ENCODE data around the gene CALY. TPM values are rescaled to one million over a fixed set of nuclear protein-coding genes. Genes with fewer than 3 reads are reported as not detected.

The CALY gene
- total RNA-seq, 1 experiment from 2014 or later, result not detected

DNA sequence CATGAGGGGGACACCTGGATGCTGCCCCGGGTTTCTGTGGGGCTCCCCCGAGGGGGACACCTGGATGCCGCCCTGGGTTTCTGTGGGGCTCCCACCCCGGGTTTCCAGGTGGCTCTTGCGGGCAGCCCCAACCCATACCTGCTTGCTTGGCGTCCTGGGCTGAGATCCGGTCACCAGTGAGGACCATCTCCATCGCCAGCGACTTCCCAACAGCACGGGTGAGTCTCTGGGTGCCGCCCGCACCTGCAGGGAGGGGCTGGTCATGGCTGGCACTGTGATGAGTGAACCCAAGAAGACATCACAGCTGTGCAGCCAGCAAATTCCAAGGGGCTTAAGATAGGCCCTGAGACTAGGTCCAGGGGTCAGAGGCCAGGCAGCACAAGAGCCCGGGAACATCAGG lies 30.1 kb upstream of the CALY start:
- no peak for DNase-seq (ENCODE audit: low read depth)

DNA sequence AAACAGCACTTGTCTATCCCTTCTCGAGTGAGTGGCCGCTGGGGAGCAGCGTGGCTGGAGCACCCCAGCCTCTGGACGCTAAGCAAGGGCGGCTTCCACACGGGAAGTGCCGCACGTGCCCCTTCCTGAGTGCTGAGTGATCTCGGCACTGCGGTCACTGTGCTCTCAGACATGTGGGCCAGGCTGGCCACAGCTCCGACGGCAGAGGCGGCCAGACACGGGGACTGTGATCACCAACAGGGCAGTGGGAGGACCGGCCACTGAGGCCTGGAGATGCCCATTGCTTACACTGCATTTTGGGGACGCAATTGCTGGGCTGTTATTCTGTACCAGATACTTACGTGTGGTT lies 29.4 kb upstream of the CALY start:
- DNase-seq (ENCODE audit: low read depth), result no peak

DNA sequence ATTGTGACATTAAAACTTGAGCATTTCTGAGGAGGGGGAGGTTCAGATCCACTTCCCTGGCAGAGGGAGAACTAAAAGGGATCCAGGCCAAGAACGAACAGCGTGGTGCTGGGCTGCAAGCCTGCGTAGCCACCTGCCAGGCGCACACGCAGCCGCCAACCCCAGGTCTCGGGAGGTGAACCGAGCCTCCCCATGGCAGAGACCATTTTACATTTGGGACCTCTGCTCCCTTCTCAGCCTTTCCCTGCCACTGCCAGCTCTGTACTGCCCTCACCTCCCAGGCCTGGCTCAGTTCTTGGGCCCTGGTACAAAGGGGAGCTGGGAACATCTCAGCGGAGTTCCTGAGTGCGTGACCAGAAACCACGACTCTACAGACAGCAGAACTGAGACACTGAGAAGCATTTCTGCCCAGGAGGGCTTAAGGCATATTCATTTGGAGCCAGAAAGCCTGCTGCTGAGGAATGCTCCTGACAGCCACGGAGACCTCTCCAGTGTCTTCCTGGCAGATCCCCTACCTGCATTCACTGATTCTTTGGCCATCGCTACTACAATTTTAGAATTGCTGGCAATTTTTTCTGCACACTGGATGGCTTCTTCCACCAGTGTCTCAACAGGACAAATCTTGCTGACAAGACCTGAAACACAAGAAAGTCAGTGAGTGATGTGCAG lies 28.9 kb upstream of the CALY start:
- DNase-seq (ENCODE audit: low read depth), result no peak

DNA sequence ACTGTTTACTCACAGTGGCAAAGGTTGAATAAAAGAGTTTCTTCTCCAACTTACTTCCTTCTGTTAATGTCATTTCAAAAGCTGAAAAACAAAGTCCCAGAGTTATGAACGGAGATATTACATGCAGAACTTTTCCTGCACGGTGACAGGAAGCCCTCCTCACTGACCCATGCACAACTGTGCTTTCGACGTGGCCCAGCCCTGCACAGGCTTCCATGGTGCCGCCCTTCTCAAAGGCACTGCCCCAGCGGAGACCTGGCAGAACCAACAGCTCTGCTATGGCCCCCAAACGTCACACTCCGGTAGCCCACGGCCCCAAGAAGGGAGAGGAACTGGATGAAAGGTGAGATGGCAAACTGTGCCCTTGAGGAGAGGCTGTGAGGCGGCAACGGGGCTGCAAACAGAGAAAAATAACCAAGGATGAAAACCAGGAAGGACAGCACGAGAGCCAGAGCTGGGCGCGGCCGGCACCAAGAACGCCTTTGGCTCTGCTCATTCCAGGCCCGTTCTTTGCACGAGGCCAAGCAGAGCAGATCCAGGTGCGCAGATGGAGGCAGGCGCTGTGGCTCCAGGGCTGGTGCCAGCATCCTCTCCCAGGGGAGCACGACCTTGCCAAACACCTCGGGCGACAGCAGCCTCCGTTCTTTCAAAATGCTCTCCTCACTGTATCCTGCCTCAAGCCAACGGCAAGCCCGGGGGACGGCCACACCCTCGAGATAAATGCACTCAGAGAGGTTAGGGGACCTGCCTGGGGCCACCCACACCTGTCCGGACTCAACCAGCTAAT lies 28.1 kb upstream of the CALY start:
- DNase-seq (ENCODE audit: low read depth), result no peak

DNA sequence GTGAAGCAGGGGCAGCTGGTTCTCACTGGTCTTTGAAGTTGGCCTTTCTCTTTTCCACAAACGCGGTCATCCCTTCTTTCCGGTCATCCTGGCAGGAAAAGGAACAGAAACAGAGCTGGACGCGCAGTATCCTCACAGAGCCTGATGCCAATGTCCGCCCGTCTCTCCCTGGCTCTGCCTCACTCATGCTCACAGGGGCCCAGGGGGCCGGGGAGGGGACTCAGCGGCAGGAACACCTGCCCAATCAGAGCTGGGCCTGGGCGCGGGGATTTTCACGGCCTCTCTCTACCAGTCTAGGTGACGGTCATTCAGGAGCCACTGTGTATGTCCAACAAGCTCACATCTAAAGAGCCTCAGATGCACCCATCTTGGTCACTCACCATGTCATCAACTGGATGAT lies 26.1 kb upstream of the CALY start:
- no peak for DNase-seq (ENCODE audit: low read depth)

DNA sequence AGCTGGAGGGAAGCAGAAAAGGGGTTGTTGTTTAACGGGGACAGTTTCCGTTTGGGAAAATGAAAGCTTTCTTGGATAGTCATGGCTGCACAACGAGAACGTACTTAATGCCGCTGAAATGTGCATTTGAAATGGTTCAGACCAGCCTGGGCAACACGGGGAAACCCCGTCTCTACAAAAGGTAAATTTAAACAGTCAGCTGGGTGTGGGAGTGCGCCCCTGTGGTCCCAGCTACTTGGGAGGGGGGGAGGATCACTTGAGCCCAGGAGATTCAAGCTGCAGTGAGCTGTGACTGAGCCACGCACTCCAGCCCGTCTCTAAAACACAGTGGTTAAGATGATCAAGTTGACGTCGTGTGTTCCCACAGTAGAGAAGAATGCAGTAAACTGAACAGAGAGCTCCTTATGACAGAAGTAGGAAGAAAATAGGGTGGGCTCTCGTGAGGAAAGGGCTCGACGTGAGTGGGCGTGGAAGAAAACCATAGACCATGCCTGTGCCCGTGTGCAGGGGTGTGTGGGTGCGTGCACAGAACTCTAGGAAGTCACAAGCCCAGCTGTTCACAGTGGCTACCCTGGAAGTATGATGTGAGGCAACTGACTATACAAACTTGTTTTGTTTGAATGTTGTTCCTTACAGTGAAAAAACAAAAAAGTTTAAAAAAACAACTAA lies 25.2 kb upstream of the CALY start:
- DNase-seq (ENCODE audit: low read depth), result no peak

DNA sequence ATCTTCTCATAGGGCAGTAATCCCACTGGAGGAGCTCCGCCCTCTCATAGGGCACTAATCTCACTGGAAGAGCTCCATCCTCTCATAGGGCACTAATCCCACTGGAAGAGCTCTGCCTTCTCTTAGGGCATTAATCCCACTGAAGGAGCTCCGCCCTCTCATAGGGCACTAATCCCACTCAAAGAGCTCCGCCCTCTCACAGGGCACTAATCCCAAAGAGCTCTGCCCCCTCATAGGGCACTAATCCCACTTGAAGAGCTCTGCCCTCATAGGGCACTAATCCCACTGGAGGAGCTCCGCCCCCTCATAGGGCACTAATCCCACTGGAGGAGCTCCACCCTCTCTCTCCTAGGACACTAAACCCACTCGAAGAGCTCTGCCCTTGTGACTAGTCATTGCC lies 24.5 kb upstream of the CALY start:
- DNase-seq (ENCODE audit: low read depth), result no peak

DNA sequence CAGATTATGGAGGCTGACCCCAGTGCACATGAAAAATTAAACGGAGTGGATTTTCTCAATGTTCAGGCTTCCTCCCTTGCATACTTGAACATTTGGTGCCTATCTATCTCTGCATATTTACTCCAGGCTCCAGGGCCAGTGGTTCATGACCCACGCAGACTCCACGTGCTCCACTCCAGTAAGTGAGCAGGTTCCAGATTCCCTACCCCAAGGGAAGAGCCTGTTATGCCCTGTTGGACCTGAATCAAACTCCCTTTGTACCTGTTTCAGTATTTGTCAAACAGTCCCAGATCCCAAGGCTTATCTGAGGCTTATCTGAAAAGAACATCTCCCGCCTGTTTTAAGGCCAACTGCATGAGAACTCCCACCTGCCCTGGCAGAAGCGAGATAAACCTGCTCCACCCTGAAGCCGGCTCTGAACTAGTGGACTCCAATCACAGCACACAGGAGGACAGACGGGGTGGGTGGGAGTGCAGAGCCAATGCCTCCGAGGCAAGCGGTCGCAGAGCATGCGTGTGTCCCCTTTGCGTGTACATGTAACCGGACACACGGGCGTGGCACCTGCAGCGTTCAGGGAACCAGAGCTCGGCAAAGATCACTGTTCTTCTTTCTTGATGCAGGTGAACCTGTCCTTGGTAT lies 23.4 kb upstream of the CALY start:
- no peak for DNase-seq (ENCODE audit: low read depth)

DNA sequence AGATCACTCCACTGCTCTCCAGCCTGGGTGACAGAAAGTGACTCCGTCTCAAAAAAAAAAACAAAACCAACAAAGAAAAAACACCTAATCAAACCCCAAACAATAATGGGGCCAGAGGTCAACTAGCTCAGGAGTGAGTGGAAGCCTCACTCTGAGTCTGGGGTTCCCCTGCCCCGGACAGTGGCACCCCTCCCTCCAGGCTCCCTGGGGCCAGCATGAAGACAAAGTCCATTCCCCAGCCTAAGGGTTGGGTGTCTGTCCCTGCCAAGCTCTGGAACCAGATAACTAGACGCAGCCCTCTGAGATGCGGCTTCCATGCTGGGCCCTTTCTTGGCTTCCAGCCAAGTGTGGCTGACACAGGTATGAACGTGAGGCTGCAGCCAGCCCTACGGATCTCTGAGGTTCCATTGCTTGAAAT lies 22.9 kb upstream of the CALY start:
- DNase-seq (ENCODE audit: low read depth), result no peak

DNA sequence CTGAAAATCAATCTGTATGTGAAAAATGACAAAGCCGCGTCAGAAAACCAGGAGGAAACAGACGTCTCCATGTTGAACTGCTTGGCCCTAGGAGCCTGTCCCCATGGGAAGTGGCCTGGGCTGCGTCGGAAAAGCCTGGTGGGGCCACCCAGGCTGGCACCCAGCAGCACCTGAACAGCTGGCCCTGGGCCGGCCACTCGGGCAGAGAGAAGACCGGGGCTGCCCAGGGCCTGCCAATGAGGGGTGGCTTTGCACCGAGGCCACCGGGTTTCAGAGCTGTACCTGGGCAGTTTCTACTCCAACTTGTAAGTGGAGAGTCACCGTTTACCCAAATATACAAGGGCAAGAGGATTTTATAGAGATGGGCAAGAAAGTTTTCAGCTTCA lies 22.2 kb upstream of the CALY start:
- DNase-seq (ENCODE audit: low read depth), result no peak

DNA sequence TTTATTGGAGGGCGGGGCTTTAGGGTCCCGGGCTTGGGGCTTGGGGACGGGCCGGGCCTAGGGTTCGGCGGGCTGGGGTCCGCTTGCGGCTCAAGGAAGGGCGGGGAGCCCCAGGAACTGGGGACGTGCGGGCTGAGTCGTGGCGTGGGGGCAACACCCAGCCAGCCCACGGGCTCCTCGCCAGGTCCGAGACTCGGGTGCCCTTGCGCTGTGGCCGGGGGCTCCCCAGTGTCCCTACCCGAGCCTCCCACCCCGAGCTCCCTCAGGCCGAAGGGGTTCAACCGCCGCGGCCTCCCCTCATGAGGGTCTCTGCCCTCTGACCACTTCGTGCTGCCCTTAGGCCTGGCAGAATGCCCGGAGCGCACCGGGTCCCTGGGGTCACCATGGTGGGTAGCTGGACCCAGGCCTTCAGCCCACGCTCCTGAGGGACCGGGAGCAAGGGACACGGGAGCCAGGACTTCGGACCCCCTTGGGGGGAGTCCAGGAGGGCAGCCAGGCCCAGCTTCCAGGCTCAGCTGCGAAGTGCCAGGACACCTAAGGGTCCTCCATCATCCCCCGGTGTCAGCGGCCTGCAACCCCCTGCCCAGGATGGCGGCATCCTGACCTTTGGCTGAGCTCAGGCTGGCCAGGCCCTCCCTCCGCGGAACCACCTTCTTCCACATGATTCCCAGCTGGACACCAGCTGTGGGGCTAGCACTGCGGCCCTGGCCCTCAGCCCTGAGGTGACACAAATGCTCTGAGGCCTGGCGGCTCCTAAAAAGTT lies 21.6 kb upstream of the CALY start:
- DNase-seq (ENCODE audit: low read depth), result no peak

DNA sequence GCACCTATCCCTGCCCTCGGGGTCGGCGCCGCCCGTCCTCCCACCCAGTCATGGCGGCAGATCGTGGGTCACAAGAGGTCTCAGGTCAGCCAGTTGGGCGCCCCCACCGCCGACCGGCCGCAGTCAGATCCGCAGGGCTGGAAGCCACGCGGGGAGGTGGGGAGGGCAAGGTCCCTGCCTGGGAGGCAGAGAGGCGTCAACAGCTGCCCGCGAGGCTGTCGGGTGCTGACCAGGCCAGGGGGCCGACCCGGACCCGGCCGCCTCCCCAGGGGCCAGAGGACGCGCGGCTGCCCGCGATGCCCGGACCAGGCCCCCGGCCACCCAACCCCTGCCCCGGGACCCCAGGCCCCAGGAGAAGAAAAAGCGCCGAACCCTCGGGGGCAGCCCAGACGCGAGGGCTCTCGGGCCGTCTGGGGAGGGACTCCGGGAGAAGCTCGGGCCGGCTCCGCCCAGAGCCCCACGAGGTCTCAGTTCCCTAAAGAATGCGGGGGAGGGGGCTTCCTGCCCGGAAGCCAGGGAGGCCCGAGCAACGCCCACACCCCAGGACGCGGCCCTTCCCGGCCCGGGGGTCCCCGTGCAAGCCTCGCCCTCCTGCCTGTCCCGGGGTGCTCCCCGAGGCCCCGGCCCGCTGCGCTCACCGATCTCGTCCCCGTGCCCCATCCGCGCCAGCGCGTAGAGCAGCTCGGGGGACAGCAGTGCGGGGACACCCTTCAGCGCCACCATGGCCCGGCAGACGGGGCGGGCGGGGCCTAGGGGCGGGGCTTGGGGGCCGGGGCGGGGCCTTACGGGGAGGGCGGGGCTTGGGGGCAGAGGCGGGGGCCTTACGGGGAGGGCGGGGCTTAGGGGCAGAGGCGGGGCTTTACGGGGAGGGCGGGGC lies 20.8 kb upstream of the CALY start, which contains the start of gene FUOM:
Gene FUOM (minus strand): TSS at position 735 of the 877 bp plus-strand sequence. CDS start 12 bp downstream, at position 723.
- no peak for DNase-seq (ENCODE audit: low read depth)

DNA sequence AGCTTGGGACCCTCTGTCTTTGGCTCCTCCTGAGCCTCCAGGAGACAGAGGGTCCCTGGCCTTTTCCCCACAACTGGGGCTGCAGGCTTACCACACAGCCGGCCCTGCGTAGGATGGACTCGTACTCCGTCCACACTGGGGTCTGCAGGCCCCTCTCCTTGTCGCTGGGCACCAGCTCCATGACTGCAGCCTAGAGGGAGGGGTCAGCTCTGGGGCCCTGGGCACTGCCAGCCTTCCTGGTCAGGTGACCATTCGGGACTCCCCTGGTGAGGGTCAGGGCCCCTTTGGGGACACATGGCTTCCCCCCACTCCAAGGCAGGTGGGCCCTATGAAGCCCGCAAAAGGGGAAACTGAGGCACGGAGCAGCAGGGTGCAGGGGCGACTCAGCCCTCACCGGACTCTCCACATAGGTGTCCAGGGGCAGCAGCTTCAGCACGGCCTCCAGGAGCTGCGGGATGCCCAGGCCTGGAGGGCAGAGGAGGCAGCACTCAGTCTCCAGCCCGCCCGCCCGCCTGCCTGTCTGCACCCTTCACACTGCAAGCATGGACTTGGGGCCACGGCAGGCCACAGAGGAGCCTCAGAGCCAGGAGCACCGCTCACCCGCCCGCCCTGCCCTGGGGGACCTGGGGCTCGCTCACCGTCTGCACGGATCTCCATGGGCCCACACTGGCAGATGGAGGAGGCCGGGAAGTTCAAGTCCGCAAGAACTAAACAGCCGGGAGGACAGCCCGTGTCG lies 20.0 kb upstream of the CALY start:
- no peak for DNase-seq (ENCODE audit: low read depth)

DNA sequence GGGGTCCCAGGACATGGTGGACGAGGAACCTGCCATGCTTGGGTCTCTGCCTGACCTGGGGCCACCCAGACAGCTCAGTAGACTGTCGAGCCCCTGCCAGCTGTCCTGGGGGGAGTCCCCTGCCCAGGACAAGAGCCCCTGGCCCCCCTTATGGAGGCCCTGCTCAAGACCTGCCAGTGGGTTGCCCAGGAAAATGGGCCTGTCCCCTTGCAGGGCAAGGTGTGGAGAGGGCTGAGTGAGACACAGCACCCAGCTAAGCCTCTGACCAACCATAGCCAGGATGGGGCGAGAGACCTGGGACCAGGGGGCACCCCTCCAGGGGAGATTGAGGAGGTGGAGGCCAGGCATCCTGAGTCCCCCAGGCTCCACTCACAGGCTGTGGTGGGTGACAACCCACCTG lies 19.3 kb upstream of the CALY start:
- DNase-seq (ENCODE audit: low read depth), result no peak

DNA sequence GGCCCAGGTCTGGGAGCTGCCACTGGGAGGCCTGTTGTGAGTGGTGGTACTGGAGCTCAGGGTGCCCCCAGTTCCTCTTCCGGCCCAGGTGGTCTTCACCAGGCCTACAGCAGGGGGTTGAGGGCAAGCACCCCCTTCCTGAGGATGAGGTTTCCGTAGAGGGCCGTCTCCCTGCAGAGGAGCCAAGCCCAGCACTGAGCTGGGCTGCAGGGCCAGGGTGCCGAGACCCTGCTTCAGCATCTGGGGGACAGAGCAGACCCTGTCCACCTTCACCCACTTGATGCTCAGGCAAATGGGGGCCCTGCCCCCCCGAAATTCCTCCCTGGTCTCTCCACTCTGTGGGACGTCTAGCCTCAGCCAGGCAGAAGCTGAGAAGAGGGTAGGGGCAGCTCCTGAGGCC lies 18.6 kb upstream of the CALY start:
- DNase-seq (ENCODE audit: low read depth), result no peak

DNA sequence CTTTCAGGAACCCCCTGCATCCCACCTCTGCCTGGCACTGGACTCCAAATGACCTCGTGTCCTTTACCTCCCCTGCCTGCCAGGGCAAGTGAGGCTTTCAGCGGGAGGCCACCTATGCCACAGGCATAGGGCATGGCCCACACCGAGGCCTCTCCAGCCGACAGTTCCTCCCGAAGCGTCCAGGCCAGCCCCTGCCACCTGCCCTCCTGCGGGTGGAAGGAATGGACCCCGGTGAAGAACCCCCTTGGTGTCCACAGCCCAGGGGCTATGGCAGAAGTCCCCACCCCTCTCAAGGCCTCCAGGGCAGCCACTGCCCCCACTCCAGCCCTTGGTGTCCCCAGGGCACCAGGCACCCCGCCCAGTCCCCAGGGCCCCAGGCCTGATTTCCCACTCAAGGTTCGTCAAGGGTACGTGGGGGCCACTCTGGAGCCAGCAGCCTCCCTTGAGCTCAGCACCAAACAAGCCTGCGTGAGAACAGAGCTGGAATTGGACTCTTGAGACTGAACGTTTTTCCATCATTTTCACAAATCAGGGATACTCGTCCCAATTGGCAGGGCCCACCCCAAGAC lies 18.1 kb upstream of the CALY start:
- no peak for DNase-seq (ENCODE audit: low read depth)

DNA sequence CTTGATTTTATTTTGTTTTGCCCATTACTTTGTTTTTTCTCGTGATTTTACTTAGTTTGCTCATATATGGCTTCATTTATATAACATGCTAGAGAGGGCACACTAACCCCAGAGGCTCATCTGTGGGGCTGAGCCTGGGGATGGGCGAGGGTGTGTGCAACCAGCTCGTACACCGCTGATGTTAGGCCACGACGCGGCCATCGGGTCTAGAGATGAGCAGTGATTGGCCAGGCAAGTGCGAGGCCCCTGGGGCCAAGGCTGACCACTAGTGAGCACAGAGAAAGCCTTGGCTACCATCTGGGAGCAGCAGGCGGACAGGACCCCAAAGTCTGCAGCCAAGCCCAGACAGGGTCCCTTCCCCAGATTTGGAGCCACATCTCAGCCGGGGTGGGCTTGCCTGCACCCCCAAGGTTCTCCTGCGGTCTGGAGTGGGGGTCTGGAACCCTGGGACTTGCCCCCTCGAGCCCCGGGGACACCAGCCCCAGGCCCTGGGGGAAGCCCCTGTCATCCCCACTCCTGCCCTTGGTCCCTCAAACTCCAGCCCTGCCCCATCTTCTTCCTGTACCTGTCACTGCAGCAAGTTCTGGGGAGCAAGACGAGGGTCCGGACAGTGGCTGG lies 17.4 kb upstream of the CALY start:
- DNase-seq (ENCODE audit: low read depth), result no peak

DNA sequence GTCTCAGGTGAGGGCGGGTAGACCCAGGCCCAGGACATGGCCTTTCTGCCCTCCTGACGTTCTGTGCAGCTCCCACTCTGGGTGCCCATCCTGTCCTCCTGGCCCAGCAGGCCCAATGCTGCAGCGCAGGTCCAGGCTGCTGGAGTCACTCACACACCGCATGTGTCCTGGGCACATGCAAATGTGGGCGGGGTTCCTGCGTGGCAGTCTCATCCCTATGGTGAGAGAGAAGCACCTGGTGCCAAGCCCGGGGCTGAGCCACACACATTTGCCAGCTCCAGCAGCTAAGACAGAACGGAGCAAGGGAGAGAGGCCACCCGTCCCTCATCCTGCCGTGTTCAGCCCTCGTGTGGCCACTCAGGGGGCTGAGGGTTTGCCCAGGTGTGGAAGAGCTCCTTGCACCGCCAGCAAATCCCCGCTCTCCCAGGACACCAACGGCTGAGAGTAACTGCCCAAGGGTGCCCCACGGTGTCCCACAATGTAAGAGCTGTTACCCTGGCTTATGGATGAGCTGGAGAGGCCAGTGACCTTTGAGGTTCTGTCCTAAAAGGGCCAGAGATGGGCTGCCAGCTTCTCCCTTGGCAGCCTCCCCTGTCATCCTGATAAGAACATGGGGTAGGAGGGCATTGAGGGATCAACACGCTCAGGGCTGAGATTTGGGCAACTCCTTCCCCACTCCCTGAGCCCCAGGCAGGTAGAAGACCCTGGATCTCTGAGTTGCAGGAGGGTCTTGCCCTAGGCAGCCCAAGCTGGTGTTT lies 16.7 kb upstream of the CALY start:
- no peak for DNase-seq (ENCODE audit: low read depth)
